HepG2 (cell line): ENCODE data around the gene SOX9. TPM values are rescaled to one million over a fixed set of nuclear protein-coding genes. Genes with fewer than 3 reads are reported as not detected.
A peak's percentile ranks its signal among the peaks of the same experiment; 100 is the strongest.

Source experiments
- HHEX ChIP-seq: IDR thresholded peaks from 2 replicates; pipeline ENCODE4 v1.6.1; 2016; ENCODE audit warnings: control low read depth
- MIER3 ChIP-seq: IDR thresholded peaks from 2 replicates; pipeline ENCODE4 v1.6.1; 2016; ENCODE audit warnings: missing compliant biosample characterization, borderline replicate concordance
- MIXL1 ChIP-seq: IDR thresholded peaks from 2 replicates; pipeline ENCODE4 v1.6.1; 2016
- PREB ChIP-seq: sonication (generic); formaldehyde crosslinking; IDR thresholded peaks from 2 replicates; pipeline ENCODE4 v1.4.0; 2020; ENCODE audit warnings: missing genetic modification reagents
- RARA ChIP-seq: IDR thresholded peaks from 2 replicates; pipeline ENCODE4 v1.6.1; 2016; ENCODE audit warnings: missing genetic modification reagents, missing compliant biosample characterization
- RBFOX2 ChIP-seq: fragments of 200-400 bp; formaldehyde crosslinking; IDR thresholded peaks from 2 replicates; pipeline ENCODE4 v1.6.1; 2017; ENCODE audit warnings: low read depth, mild to moderate bottlenecking, low read length
- RXRB ChIP-seq: IDR thresholded peaks from 2 replicates; pipeline ENCODE4 v1.6.1; 2016; ENCODE audit warnings: borderline replicate concordance, missing genetic modification reagents, missing compliant biosample characterization
- SIX1 ChIP-seq: sonication (generic); formaldehyde crosslinking; IDR thresholded peaks from 2 replicates; pipeline ENCODE4 v1.4.0; 2020; ENCODE audit warnings: missing genetic modification reagents, borderline replicate concordance
- SOX13 ChIP-seq, 3 experiments: fragments of 450-650 bp in 1 of 3; sonication (generic) in 1 of 3; formaldehyde crosslinking in 1 of 3; IDR thresholded peaks in 2 of 3; conservative IDR thresholded peaks in 1 of 3; 2 replicates each; pipeline versions ENCODE4 v1.5.0 to v1.6.1; 2016 to 2020; ENCODE audit warnings: antibody characterized with exemption in 1 of 3, mild to moderate bottlenecking in 1 of 3, missing compliant biosample characterization in 1 of 3, missing genetic modification reagents in 1 of 3, moderate library complexity in 1 of 3
- SPEN ChIP-seq: sonication (generic); formaldehyde crosslinking; IDR thresholded peaks from 2 replicates; pipeline ENCODE4 v1.5.1; 2020; ENCODE audit warnings: low read depth, mild to moderate bottlenecking, missing genetic modification reagents
- SUZ12 ChIP-seq: fragments of 150-350 bp; IDR thresholded peaks from 2 replicates; pipeline ENCODE4 v1.6.1; 2014; ENCODE audit warnings: low read depth, low read length
- TCF7 ChIP-seq: sonication (generic); IDR thresholded peaks from 2 replicates; pipeline ENCODE4 v1.6.1; 2016; ENCODE audit warnings: antibody characterized with exemption, low read depth
- ZNF609 ChIP-seq: sonication (generic); formaldehyde crosslinking; IDR thresholded peaks from 2 replicates; pipeline ENCODE4 v1.4.0; 2020; ENCODE audit warnings: mild to moderate bottlenecking, missing genetic modification reagents, borderline replicate concordance
- ZNF7 ChIP-seq: IDR thresholded peaks from 2 replicates; pipeline ENCODE4 v1.6.1; 2016; ENCODE audit warnings: missing biosample characterization, missing genetic modification reagents
- polyA plus RNA-seq, 8 experiments: library from polyadenylated mRNA; depleted of rRNA in 3 of 8; stranded (reverse) in 7 of 8; unstranded in 1 of 8; fragments of >200 nt; fragmentation: Illumina TruSeq in 4 of 8; extraction: Trizol in 4 of 8; gene quantifications; 2 replicates each; pipeline versions ENCODE4 v1.2.1 to v1.2.3, GENCODE V29; 2011 to 2016; ENCODE audit warnings: low read depth in 4 of 8, missing spikeins in 1 of 8, mixed read lengths in 1 of 8; ENCODE audit not compliant: insufficient read depth in 1 of 8
- total RNA-seq, 5 experiments: library from RNA; depleted of rRNA; stranded (reverse); fragments of >200 nt; fragmentation: Illumina TruSeq; extraction: Trizol; gene quantifications; 2 replicates each; pipeline ENCODE4 v1.2.3, GENCODE V29; 2016; ENCODE audit warnings: low read depth in 1 of 5
- TF ChIP-seq, protein P1 (sequence below): sonication (generic); formaldehyde crosslinking; IDR thresholded peaks from 2 replicates; pipeline ENCODE4 v1.4.0; 2020; ENCODE audit warnings: missing genetic modification reagents, borderline replicate concordance
- TF ChIP-seq, protein P2 (sequence below): sonication (generic); formaldehyde crosslinking; IDR thresholded peaks from 2 replicates; pipeline ENCODE4 v1.4.0; 2020; ENCODE audit warnings: missing genetic modification reagents, mild to moderate bottlenecking, borderline replicate concordance

Gene SOX9
- total and polyA plus RNA-seq, 2 of the 13 experiments (the other 11 are each of a cell fraction or from before 2014, with no cell fraction given) = 16.1 to 27.6 TPM

- TF ChIP-seq PREB (CRISPR knock-in tag) = no peak
- TF ChIP-seq RXRB = 0 out of 2 replicates have a peak, but pooled peaks have one; percentile 26
- TF ChIP-seq, protein P1, sequence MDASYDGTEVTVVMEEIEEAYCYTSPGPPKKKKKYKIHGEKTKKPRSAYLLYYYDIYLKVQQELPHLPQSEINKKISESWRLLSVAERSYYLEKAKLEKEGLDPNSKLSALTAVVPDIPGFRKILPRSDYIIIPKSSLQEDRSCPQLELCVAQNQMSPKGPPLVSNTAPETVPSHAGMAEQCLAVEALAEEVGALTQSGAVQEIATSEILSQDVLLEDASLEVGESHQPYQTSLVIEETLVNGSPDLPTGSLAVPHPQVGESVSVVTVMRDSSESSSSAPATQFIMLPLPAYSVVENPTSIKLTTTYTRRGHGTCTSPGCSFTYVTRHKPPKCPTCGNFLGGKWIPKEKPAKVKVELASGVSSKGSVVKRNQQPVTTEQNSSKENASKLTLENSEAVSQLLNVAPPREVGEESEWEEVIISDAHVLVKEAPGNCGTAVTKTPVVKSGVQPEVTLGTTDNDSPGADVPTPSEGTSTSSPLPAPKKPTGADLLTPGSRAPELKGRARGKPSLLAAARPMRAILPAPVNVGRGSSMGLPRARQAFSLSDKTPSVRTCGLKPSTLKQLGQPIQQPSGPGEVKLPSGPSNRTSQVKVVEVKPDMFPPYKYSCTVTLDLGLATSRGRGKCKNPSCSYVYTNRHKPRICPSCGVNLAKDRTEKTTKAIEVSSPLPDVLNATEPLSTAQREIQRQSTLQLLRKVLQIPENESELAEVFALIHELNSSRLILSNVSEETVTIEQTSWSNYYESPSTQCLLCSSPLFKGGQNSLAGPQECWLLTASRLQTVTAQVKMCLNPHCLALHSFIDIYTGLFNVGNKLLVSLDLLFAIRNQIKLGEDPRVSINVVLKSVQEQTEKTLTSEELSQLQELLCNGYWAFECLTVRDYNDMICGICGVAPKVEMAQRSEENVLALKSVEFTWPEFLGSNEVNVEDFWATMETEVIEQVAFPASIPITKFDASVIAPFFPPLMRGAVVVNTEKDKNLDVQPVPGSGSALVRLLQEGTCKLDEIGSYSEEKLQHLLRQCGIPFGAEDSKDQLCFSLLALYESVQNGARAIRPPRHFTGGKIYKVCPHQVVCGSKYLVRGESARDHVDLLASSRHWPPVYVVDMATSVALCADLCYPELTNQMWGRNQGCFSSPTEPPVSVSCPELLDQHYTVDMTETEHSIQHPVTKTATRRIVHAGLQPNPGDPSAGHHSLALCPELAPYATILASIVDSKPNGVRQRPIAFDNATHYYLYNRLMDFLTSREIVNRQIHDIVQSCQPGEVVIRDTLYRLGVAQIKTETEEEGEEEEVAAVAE (CRISPR knock-in tag) = 0 out of 2 replicates have a peak, but pooled peaks have one; percentile 17
- TF ChIP-seq SUZ12 = no peak
- peak; percentile 87 for TF ChIP-seq HHEX (CRISPR knock-in tag)
- TF ChIP-seq MIXL1 (CRISPR knock-in tag) = peak; percentile 52; the same call in 1 of the 2 replicates
- peak; percentile 50; the same call in 1 of the 2 replicates for TF ChIP-seq ZNF609 (CRISPR knock-in tag)
- 0 out of 2 replicates have a peak, but pooled peaks have one; percentile 65 for TF ChIP-seq MIER3
- no peak for TF ChIP-seq RBFOX2
- no peak for TF ChIP-seq SOX13 (IDR thresholded peaks at IDR 0.05)
- peak in 1 of 2 experiments; percentile 65; a peak in 2 of 4 replicates for TF ChIP-seq SOX13 (CRISPR knock-in tag; conservative IDR thresholded peaks at IDR 0.05 in 1 of 2, IDR thresholded peaks at IDR 0.05 in 1 of 2)
- peak; percentile 72; the same call in 1 of the 2 replicates for TF ChIP-seq TCF7
- 0 out of 2 replicates have a peak, but pooled peaks have one; percentile 37 for TF ChIP-seq SPEN (CRISPR knock-in tag)
- peak; percentile 68 for TF ChIP-seq ZNF7 (CRISPR knock-in tag)
- TF ChIP-seq, protein P2, sequence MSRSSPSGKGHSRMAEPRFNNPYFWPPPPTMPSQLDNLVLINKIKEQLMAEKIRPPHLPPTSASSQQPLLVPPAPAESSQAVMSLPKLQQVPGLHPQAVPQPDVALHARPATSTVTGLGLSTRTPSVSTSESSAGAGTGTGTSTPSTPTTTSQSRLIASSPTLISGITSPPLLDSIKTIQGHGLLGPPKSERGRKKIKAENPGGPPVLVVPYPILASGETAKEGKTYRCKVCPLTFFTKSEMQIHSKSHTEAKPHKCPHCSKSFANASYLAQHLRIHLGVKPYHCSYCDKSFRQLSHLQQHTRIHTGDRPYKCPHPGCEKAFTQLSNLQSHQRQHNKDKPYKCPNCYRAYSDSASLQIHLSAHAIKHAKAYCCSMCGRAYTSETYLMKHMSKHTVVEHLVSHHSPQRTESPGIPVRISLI = no peak
- TF ChIP-seq RARA (CRISPR knock-in tag) = peak; percentile 85
- TF ChIP-seq SIX1 (CRISPR knock-in tag) = peak; percentile 29; the same call in 1 of the 2 replicates
Measured at GRCh38 chr17:72143245-72143644, 22.4 kb downstream of the SOX9 start (continued).
